Measurements from ENCODE around the gene ZNF775. TPM values are rescaled to one million over a fixed set of nuclear protein-coding genes. Genes with fewer than 3 reads are reported as not detected.

The ZNF775 gene
- total RNA-seq, 1 experiment from 2014 or later = 1.7 TPM

DNA sequence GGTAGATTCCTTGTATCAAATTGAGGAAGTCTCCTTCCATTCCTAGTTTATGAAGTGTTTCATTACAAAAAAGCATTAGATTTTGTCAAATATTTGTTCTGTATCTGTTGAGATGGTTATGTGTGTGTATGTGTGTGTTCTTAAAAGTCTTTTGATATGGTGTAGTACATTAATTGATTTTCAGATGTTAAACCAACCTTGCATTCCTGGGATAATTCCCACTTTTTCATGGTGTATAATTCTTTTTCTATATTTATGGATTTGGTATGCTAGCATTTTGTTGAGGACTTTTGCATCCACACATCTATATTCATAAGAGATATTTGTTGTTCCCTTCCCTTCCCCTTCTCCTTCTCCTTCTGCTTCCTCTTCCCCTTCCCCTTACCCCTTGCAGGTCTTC lies 62.4 kb downstream of the ZNF775 start:
- POLR2A ChIA-PET = no interaction called here
- intact Hi-C loops (cut with micrococcal nuclease) = no loop called here
- Mint-ChIP-seq H3K27me3 (ENCODE audit: insufficient read depth, unreplicated experiment) (no peaks in the 10 kb centered on the region), H3K4me3 (ENCODE audit: unreplicated experiment) (no peak overlapping the region), H3K27ac (ENCODE audit: low read depth, unreplicated experiment) (no peak overlapping the region), H3K9me3 (ENCODE audit: unreplicated experiment) (peaks cover 16% of the 10 kb centered on the region), H3K36me3 (ENCODE audit: insufficient read depth, unreplicated experiment) (peaks cover 7% of the 10 kb centered on the region), H3K4me1 (ENCODE audit: insufficient read depth, unreplicated experiment) (no peaks in the 10 kb centered on the region)
- TF ChIP-seq, protein P1, sequence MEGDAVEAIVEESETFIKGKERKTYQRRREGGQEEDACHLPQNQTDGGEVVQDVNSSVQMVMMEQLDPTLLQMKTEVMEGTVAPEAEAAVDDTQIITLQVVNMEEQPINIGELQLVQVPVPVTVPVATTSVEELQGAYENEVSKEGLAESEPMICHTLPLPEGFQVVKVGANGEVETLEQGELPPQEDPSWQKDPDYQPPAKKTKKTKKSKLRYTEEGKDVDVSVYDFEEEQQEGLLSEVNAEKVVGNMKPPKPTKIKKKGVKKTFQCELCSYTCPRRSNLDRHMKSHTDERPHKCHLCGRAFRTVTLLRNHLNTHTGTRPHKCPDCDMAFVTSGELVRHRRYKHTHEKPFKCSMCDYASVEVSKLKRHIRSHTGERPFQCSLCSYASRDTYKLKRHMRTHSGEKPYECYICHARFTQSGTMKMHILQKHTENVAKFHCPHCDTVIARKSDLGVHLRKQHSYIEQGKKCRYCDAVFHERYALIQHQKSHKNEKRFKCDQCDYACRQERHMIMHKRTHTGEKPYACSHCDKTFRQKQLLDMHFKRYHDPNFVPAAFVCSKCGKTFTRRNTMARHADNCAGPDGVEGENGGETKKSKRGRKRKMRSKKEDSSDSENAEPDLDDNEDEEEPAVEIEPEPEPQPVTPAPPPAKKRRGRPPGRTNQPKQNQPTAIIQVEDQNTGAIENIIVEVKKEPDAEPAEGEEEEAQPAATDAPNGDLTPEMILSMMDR (IDR thresholded peaks at IDR 0.05; ENCODE audit: unreplicated experiment) = no peak
- CTCF ChIA-PET = no interaction called here
- no peak for DNase-seq (ENCODE audit: unreplicated experiment)
- no TSS peak for BruUV-seq (replicated peaks)

DNA sequence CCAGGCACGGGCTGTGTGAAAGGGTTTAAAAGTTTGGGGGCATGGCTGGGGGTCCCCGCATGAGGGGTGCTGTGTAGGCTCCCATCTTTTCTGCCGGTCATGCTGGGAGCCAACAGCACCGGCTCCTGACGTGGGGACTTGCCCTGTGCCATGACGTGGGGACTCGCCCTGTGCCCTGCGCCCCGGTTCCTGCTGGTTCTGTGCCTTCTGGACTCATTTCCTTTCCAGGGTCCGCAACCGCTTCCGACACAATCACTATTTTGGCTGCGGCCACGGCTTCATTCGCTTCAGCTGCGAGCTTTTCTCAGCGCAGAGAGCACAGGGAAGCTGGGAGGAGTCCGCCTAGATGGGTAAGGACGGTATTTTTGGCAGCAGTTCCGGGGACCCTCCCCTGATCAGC lies 63.7 kb downstream of the ZNF775 start:
- ChIA-PET CTCF (no interaction called here), POLR2A (no interaction called here)
- TF ChIP-seq, protein P1 (IDR thresholded peaks at IDR 0.05; ENCODE audit: unreplicated experiment) = no peak
- BruUV-seq (replicated peaks) = no TSS peak
- no peak overlapping the region for H3K27ac Mint-ChIP-seq (ENCODE audit: low read depth, unreplicated experiment)
- DNase-seq (ENCODE audit: unreplicated experiment) = no peak
- H3K4me1 Mint-ChIP-seq (ENCODE audit: insufficient read depth, unreplicated experiment) = no peaks in the 10 kb centered on the region
- peaks cover 7% of the 10 kb centered on the region for H3K36me3 Mint-ChIP-seq (ENCODE audit: insufficient read depth, unreplicated experiment)
- H3K9me3 Mint-ChIP-seq (ENCODE audit: unreplicated experiment) = peaks cover 16% of the 10 kb centered on the region
- intact Hi-C loops (cut with micrococcal nuclease) = no loop called here
- H3K27me3 Mint-ChIP-seq (ENCODE audit: insufficient read depth, unreplicated experiment) = no peaks in the 10 kb centered on the region
- H3K4me3 Mint-ChIP-seq (ENCODE audit: unreplicated experiment) = no peak overlapping the region

DNA sequence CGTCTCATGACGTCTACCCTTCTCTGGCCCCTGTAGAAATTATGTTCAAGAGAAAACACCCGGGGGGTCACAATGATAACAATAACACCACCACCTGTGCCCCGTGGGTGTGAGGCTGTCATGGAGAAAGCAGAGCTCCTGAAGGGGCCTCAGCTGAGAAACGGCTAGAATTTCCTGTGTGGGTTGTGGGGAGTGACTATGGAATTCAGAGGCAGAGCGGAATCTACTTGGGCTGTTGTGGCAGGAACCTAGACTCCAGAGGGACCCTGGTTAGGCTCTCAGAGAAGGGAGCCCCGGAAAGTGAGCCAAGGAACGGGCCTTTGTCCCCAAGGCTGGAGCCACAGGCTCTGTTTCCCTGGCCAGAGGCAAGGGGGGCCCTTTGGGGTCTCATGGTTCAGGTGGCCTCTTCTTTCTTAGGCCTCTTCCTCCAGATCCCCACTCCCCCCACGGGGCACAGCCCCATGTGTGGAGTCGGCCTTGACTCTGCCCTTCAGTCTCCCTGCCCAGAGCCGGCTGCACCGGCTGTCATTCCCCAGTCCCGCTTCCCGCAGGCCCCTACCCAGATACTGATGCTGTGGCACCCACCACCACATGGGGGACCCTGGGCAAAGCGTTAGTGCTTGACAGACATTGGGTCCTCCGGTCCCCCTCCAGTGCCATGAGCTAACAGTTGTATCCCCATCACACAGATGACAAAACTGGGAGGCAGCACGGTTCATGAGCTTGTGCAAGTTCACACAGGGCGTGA lies 64.8 kb downstream of the ZNF775 start:
- Mint-ChIP-seq H3K4me3 (ENCODE audit: unreplicated experiment) (no peak overlapping the region), H3K36me3 (ENCODE audit: insufficient read depth, unreplicated experiment) (peaks cover 7% of the 10 kb centered on the region), H3K27ac (ENCODE audit: low read depth, unreplicated experiment) (no peak overlapping the region), H3K9me3 (ENCODE audit: unreplicated experiment) (peaks cover 16% of the 10 kb centered on the region), H3K27me3 (ENCODE audit: insufficient read depth, unreplicated experiment) (no peaks in the 10 kb centered on the region), H3K4me1 (ENCODE audit: insufficient read depth, unreplicated experiment) (no peaks in the 10 kb centered on the region)
- intact Hi-C loops (cut with micrococcal nuclease) = no loop called here
- TF ChIP-seq, protein P1 (IDR thresholded peaks at IDR 0.05; ENCODE audit: unreplicated experiment) = no peak
- no peak for DNase-seq (ENCODE audit: unreplicated experiment)
- POLR2A ChIA-PET = no interaction called here
- CTCF ChIA-PET = no interaction called here
- no TSS peak for BruUV-seq (replicated peaks)

- CTCF ChIA-PET = interaction anchor here (0.9 to 5.0 kb wide), 5 partner anchors 11 to 352 kb away, joined by 3 to 32 read pairs (median 3); no protein-coding TSS in a partner anchor
- TF ChIP-seq, protein P1 (IDR thresholded peaks at IDR 0.05; ENCODE audit: unreplicated experiment) = no peak
- POLR2A ChIA-PET = no interaction called here
- Mint-ChIP-seq H3K27me3 (ENCODE audit: insufficient read depth, unreplicated experiment) (peaks cover under 1% of the 10 kb centered on the region), H3K4me3 (ENCODE audit: unreplicated experiment) (no peak overlapping the region), H3K9me3 (ENCODE audit: unreplicated experiment) (peaks cover 16% of the 10 kb centered on the region), H3K27ac (ENCODE audit: low read depth, unreplicated experiment) (no peak overlapping the region), H3K4me1 (ENCODE audit: insufficient read depth, unreplicated experiment) (no peaks in the 10 kb centered on the region), H3K36me3 (ENCODE audit: insufficient read depth, unreplicated experiment) (peaks cover 7% of the 10 kb centered on the region)
- intact Hi-C loops (cut with micrococcal nuclease) = loop anchor here (5.0 kb wide), 1 partner anchor 542 kb away; no protein-coding TSS in a partner anchor
- no peak for DNase-seq (ENCODE audit: unreplicated experiment)
- no TSS peak for BruUV-seq (replicated peaks)
Measured at GRCh38 chr7:150444674-150445365, 65.7 kb downstream of the ZNF775 start.

Data from MCF 10A (cell line).